HG03064 (cell line): Measurements from ENCODE around the gene EP400.
"Not testable (repeated sequence)": the region's sequence is repeated elsewhere in the genome, so short reads cannot be mapped to it uniquely, and the experiment has no call there.

ENCODE experiments used
- ATAC-seq: cut with Tn5 transposase; IDR thresholded peaks from one replicate; pipeline ENCODE4 v1.9.1; 2021; ENCODE audit warnings: low read depth; ENCODE audit not compliant: unreplicated experiment

Gene EP400

GRCh38 chr12:131983554-131983953 lies 33.8 kb downstream of the EP400 start:
- ATAC-seq = no peak

DNA sequence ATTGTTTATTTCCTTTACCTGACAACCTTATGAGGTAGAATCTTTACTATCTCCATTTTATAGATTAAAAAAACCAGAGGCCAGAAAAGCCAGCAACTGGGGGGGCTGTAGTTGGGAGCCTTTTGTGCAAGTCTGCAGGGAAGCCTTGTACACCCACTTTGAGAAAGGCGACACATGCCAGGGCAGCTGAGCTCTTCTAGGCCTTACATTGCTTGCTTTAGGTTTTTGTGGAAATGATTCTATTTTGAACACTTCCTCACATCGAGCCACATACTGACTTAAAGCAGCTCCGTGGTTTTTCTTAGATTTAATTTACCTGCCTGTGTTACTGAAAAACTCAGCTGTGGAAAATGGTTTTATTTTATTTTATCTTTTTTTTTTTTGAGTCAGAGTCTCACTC lies 34.6 kb downstream of the EP400 start:
- no peak for ATAC-seq

- not testable (repeated sequence) for ATAC-seq
These were observed 35.8 kb downstream of the EP400 start for GRCh38 chr12:131985510-131985875.

DNA sequence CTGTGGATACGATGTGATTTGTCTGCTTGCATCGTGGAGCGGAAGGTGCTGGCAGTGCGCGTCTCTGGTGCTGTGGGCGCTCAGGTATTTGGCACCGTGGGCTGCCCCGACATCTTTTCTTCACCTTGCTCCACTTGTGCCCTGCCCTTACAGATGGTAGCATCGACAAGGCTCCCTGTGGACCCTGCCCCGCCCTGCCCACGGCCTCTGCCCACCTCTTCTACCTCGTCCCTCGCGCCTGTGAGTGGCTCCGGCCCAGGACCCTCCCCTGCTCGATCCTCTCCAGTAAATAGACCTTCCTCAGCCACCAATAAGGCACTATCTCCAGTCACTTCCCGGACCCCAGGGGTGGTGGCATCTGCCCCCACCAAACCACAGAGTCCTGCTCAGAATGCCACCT lies 36.6 kb downstream of the EP400 start:
- ATAC-seq = no peak

DNA sequence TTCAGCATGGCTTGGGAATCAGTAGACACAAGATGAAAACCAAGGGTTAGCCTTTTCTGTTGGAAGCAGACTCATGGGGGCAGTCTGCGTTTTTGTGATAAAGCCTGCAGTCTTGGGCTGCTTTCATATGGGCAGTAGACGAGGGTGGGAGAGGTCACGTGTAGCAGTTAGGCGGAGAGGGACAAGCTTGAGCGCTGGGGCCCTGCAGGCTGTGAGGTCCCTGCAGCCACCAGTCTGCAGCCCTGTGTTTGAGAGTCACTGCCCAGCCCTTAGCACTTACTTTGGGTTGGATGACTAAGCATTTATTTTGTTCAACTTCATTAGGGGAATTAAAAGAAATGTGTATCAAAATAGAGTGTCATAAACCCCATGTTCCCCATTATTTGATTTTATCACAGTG lies 37.2 kb downstream of the EP400 start:
- no peak for ATAC-seq

DNA sequence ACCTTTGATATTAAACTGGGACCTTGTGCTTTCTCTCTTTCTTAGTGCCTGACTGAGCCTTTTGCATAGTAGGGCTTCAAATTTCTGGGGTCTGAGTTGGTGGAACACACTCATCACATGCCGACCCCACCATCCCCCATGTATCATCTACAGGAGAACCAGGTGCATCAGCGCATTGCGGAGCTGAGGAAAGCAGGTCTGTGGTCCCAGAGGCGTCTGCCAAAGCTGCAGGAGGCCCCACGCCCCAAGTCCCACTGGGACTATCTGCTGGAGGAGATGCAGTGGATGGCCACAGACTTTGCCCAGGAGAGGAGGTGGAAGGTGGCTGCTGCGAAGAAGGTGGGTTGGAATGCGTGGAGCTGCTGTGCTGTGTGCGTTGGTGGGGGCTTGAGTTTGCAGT lies 37.8 kb downstream of the EP400 start:
- no peak for ATAC-seq

DNA sequence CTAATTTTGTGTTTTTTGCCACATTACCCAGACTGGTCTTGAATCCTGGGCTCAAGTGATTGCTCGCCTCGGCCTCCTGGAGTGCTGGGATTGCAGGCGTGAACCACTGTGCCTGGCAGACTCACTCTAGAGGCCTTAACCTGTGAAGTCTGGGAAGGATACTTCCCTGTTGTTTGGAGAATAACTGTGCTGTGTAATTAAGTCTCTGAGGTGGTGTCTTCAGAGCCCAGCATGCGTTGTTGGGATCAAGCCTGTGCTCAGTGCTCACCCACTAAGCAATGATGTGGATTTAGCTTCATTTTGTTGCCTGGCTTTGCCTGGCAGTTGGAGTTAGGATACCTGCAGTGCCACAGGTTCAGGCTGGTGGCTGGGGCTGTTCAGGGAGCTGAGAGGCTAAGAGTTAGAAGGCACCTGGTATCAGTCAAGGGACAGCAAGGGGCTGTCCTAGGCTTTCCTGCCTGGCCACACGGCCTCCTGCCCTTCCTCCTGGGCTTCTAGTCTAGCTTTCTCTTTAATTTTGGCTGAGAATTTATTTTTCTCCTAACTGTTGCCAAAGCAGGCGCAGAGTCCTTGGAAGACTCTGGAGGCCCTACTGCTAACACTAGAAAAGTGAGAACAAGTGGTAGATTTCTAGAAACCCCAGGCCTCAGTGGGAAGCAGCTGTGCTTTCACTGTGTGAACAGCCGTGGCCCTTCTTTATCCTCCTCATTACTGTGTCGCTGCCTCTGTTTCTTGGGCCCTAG lies 38.5 kb downstream of the EP400 start:
- ATAC-seq = no peak

- ATAC-seq = no peak
These were observed 39.3 kb downstream of the EP400 start for GRCh38 chr12:131989021-131989420.

DNA sequence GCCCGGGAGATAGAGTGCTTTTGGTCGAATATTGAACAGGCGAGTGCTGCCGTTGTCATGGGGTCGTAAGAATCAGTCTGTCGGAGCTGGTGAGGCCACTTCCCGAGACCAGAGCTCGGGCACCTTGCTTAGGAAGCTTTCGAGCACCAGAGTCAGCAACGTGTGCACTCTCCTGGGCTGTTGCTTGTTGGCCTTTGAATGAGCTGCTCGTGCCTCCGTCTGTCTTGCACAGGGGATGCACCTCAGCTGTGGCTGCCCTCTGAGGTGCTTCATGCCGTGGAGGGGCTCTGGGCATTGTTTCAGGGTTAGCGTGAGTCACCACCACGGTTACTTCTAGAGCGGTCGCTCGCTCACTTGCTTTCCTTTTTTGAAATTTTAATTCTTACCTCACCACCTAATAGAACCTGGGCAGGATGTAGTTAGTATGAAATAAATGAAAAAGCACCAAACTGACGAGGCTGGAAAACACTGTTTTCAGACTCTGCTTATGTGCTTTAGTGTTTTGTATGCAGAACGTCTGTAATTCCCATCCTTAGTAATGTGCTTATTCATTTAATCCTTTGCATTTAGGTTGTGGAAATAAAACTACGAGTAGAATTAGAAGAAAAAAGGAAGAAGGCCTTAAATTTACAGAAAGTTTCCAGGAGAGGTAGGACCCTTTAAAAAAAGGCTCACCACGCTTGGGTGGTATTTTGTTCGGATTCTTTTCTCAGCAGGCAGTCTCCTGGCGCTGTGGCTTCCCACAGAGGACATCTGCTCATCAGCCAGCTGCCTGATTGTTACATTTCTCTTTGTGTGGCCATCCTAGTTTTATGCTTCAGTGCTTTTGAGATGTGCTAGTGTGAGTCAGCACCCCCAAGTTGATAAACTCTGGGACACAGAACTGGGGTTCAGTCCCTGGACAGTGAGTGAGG lies 40.6 kb downstream of the EP400 start:
- no peak for ATAC-seq

DNA sequence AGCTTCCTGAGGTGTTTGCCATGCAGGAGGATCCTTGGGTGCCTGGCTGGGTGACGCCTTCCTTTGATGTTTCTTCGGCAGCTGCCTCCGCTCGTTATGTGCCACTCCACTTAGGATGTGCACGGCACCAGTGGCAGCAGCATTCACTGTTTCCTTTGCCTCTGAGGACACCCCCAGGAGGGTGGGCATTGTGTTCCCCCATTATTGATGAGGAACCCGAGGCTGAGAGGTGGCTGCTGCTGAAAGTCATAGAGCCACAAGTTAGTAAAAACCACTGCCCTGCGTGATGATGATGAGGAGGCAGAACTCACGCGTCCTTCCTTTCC lies 41.2 kb downstream of the EP400 start:
- no peak for ATAC-seq

- ATAC-seq = no peak
These were observed 42.2 kb downstream of the EP400 start for GRCh38 chr12:131991816-131992430.

- peak; percentile 74 for ATAC-seq
These were observed 44.8 kb downstream of the EP400 start for GRCh38 chr12:131994589-131994988.

- no peak for ATAC-seq
These were observed 50.6 kb downstream of the EP400 start for GRCh38 chr12:132000286-132000872.

DNA sequence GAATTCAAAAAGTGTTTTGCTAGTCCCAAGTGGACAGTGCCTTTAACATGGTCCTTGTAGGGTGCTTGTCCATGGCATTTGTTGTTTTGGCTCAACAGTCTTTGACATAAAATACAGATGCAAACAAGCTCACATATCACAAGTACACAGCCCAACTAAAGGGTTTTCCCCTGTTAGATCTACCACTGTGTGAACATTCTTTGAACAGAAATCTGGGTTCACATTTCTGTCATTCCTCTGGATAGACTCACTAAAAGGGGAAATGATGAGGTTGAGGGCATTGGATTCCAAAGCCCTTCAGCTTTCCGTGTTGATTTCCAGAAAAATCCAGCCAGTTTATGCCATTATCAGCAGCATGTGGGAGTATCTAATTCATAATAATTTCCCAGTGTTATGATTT lies 54.1 kb downstream of the EP400 start:
- no peak for ATAC-seq

DNA sequence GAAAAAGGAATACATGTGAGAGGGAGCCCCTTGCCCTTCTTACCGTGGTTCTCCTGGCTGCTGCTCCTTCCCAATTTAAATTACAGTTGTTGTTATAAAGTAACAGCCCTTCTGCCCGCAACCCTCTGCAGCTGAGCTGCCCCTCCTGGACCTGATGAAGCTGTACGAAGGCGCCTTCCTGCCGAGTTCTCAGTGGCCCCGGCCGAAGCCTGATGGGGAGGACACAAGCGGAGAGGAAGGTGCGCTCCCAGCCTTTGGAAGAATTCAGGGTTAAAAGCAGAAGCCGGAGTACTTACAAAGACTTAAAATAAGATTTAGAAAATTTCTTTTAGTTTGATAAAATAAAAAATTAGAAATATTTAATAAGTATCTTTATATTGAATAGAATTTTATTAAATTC lies 55.2 kb downstream of the EP400 start:
- ATAC-seq = no peak

GRCh38 chr12:132006056-132006680 lies 56.4 kb downstream of the EP400 start:
- ATAC-seq = no peak

DNA sequence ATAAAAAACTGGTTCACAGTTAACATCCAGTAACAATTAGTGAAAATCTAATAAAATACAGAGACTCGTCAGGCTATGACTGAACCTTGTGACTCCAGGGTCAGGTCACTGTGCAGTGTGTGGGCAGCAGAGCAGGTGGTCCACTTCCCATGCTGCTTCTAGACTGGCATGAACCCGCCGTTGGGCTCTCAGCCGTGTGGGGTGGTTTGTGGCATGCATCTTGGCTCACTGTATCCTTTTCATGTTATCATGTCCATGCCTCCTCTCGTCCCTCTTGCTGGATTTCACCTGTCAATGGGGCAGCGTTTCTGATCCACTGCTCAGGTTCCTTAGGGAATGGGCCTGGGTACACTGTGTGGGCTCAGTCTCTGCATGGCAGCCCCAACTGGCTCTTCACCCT lies 57.3 kb downstream of the EP400 start:
- ATAC-seq = no peak

- ATAC-seq = no peak
These were observed 59.7 kb downstream of the EP400 start for GRCh38 chr12:132009336-132009859.

- ATAC-seq = no peak
These were observed 63.3 kb downstream of the EP400 start for GRCh38 chr12:132012919-132013568.
